GM21360 (cell line): ENCODE results near the gene MPP2.
"Not testable (repeated sequence)": the region's sequence is repeated elsewhere in the genome, so short reads cannot be mapped to it uniquely, and the experiment has no call there.

ENCODE experiments used
- ATAC-seq: cut with Tn5 transposase; IDR thresholded peaks from one replicate; pipeline ENCODE4 v1.9.1; 2021; ENCODE audit warnings: mild to moderate bottlenecking, moderate library complexity; ENCODE audit not compliant: unreplicated experiment

MPP2 gene

DNA sequence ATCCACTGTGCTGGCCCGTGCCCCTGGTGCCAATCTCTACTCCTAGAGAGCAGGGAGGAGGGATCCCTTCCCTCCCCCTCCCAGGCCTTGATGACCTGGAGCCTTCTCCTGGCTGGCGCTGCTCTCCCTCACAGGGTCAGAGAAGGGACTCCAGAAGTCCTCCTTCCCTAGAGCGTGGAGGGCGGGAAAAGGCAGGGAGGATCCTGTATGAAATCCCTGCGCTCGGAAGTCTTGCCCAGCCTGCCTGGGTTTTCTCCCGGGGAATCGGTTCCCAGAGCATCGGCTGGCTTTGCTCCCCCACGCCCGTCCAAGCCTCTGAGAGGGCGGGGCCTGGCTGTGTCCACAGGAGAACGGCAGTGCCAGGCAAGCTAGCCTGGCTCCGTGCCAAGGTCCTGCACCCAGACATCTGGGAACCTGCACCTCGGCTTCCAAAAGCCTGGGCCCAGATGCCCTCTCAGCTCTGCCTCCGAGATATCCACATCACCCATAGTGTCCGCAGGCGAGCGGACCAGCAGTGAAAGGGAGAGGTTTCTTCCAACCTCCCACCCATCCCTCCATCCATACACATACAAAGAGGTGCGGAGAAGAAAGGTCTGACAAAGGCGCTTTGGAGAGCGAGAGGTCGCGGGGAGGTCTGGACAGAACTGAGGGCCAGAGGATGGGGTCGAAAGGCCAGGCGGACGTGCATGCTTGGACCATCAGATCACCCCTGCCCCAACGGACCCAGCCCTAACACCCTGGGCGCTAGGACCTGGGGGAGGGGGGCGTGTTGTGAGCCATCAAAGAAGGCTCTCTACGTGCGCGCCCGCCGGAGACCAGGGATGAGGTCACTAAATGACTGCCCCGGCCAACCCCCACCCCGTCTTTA lies 1.1 kb downstream of the MPP2 start:
- ATAC-seq: no peak

DNA sequence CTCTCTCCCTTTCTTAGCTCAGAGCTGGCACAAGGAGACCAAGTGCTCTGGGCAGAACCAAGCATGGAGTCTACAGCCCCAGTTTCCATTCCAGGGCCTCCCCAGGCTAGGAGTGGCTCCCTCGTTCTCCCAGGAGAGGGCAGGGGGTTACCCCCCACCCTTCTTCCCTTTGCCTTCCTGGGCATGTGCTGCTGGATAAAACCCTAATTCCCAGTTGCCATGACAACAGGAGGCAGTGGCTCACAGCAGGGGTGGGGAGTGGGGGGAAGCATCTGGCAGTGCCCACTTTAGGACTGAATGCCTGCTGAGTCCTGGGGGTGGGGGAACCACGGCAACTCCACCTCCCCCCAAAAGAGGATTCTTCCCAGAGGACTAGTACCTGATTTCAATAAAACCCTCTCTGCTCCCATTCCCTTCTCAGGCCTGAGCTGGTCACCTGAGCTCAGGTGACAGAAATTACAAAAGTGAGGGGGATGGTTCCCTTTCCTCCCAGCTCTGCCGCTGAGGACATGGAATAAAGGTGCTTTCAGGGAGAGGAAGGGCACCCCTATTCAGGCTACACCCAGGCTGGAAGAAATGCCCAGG lies 1.8 kb downstream of the MPP2 start:
- ATAC-seq: no peak

DNA sequence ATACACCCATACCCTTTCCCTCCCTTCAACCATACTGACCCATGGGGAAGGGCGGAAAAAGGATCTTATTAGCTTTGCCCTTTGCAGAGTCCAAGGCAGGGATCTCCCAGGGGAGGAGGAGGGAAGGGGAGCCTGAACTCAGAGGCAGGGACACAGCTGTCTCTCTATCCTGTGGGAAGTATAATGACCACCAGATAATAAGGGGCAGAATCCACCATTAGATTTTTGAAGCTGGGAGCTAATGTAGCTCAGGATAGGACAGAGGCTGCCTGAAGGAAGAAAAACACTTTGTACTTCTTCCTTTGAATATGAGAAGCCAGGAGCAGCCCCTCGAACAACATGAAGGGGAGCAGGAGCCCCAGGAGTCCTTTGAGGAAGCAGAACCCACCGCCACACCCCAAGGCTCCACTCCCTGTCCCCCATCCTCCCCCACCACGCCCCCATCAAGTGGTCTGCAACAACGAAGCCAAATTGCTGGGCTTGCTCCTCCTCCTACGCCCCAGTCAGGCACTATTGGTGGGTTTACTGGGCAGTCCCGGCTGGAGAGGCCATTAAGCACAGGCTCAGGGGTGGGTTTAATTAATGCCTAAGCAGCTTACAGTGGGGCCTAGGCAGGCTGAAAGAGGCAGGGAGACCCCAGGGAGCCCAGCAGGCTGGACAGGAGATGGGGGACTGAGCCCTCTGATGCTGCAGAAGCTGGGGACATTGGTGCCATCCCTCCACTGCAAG lies 5.3 kb downstream of the MPP2 start:
- ATAC-seq: no peak

DNA sequence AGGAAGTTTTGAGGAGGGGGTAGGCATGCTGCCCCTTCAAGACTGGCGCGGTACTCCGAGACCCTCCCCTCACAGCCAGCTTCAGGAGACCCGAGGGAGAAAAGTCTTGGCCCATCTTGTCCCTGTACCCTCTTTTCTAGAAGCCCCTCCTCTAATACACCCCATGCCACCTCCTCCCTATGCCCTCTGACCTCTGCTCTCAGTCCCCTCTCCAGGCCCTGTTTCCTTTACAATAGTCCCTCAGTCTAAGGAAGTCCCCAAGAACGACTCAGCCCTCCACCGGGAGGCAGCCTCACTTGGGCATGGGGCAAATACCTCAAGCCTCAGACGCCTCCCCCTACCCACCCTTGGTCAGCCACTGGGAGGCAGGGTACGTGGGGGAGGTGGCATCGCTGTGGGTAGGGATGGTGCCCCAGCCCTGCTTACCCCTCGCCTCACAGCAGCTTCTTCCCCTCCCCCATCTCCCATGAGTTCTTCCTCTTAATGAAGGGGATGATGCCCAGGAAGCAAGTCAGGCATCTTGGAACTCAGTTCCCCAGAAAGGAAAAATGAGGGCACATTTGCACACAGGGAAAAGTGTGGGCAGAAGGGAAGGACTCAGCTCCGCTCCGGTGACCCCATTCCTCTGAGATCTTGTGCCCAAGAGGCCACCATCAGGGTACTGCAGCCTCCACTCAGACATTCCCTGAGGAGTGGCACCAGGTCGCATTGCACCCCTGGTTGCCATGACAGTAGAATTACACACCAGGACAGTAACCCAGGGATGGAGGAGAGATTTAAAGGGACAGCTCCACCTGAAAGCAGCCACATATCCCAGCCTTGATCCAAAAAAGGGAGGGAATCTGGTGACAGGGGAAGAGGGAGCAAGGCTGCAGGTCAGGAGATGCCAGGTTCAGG lies 6.2 kb downstream of the MPP2 start:
- ATAC-seq: no peak

DNA sequence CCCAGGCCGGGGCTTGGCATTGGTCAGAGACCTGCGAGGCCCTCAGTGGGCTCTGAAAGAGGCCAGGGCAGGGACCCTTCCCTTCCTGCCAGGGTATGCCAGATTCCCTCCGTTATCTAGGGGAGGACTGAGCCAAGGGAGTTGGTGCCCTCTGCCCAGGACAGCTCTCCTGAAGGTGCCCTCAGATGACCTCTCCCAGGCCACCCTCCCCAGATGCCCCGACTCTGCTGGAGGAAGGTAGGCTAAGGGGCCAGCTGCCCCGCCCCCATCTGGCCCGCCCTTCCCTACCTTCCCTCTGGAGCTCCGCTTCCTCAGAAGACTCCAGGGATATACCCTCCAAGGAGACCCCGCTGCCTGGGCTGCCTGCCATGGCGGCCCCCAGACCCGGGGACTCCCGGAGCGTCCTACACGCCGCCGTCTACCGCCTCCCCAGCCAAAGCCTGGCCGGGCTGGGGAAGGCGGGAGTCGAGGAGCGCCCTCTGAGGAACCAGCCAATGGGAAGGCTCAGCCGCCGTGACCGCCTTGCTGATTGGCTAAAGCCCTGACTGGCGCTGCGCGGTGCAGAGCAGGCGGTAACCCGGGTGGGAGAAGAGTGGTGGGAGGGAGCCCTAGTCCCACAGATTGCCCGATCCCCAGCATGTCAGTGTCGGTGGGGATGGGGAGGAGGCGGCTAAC lies 7.0 kb downstream of the MPP2 start:
- no peak for ATAC-seq

DNA sequence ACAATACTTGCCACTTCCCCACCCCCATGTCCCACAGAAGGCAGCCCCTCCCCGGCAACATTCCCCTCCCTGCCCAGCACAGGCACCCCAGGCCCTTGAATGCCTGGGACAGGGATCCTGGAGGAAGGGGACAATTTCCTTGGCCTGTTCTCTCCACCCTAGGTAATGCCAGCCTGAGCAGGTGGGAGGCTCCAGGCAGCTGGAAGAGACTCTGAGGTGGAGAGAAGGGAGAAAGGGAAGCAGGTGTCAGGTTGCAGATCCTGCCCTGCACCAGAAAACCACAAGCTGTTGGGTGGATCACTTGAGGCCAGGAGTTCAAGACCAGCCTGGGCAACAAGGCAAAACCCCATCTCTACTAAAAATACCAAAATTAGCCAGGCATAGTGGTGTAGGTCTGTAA lies 8.9 kb downstream of the MPP2 start:
- no peak for ATAC-seq

DNA sequence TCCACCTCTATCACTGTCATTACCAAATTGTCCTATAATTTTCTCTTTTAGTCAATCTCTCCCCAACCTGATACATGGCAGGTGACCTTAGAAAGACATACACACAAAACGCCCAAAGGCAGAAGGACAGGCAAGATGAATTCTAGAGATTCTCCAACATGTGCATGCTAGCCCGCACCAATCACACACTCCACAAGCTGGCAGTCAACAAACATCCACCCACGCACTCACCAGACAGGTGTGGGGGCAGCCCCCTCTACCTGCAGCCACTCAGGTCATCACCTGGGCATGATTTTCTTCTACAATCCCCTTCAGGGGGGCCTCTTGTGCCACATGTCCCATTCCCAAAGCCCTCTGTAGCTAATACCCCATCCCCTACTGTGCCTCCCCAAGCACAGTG lies 9.5 kb downstream of the MPP2 start:
- ATAC-seq: no peak

DNA sequence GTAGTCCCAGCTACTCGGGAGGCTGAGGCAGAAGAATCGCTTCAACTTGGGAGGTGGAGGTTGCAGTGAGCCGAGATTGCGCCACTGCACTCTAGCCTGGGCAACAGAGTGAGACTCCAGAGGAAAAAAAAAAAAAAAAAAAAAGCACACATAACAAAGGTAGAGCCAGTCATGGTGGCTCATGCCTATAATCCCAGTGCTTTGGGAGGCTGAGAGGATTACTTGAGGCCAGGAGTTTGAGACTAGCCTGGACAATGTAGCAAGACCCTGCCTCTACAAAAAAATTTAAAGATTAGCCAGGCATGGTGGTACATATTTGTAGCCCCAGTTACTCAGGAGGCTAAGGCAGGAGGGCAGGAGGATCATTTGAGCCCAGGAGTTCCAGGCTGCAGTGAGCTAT lies 12.8 kb downstream of the MPP2 start:
- ATAC-seq: not testable (repeated sequence)

DNA sequence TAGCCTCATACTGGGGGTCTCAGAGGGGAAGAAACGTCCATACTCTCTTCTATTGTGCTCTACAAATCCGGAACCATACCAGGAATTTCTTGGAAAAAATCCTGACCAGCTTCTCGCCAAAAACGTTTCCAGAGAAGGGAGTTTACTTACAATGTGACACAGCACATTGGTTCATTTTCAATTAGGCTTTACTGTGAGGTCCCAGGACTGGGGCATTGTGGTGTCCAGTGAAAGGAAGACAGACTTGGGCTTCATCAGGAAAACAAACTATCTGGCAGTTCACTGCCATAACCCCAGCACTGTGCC lies 14.7 kb downstream of the MPP2 start:
- no peak for ATAC-seq

DNA sequence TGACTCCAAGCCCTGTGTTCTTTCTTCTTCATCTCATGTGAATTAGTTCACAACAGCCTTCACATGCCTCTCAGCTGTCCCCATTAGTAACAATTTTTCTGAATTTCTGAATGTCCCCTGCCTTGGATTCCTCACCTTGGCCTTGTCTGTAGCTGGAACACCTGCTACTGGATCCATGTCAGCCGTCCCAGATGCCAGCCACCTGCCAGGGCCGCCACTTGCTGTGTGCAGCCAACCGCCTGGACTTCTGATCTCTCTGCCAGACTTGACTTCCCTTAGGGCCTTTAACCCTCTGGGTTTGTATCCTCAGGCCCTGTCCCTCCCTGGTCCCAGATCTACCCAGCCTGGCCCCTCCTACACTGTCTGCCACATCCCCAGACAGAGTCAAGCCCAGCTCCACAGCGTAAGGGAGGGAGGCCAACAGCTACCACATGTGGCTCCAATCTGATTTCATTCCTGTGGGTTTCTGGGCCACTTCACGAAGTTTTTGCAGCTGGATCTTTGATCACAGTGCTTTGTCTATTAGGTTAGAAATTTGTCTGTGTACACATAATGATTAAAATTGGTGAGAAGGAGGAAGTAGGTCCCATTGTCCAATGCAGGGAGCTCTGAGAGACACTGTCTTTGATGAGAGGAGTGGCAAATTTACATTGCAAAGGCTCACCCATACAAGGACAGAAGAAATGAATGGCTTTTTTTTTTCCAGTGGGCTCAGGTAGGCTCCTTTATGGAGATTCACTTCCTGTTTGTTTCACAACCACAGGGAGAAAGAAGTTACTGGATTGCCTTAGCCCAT lies 15.3 kb downstream of the MPP2 start:
- ATAC-seq: no peak

DNA sequence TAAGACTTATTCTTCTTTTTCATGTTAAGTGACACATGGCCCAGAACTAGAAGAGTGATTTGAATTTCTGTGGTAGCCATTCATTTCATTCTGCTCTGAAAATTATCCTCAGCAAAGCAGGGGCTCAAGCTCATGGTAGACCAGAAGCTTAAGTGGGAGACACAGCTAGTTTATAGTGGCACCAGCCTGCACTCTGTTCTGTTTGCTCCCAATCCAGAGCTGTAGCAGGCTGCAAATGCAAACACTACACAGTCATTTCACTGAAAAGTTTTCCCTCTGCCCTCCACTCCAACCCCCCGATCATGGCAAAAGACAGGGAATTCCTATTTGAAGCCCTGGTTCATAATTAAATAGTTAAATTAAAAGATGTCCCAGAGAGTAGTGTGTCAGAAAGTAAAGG lies 17.1 kb downstream of the MPP2 start:
- no peak for ATAC-seq

DNA sequence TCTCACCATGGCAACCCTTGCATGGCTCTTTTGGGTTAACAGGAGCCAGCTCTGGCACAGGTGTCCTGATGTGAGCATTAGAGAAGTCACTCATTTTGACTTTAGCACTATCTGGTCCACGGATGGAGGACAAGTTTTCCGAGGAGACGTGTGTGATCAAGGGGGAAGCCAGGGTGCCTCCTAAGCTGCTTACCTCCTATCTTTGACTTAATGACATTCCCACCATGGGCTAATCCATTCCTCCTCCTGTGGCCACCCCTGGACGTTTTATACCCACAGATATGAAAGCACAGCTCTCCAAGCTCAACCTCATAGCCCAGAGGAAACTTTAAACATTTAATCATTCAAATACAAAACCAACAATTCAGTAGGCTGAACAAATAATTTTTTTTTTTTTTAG lies 18.8 kb downstream of the MPP2 start:
- no peak for ATAC-seq

DNA sequence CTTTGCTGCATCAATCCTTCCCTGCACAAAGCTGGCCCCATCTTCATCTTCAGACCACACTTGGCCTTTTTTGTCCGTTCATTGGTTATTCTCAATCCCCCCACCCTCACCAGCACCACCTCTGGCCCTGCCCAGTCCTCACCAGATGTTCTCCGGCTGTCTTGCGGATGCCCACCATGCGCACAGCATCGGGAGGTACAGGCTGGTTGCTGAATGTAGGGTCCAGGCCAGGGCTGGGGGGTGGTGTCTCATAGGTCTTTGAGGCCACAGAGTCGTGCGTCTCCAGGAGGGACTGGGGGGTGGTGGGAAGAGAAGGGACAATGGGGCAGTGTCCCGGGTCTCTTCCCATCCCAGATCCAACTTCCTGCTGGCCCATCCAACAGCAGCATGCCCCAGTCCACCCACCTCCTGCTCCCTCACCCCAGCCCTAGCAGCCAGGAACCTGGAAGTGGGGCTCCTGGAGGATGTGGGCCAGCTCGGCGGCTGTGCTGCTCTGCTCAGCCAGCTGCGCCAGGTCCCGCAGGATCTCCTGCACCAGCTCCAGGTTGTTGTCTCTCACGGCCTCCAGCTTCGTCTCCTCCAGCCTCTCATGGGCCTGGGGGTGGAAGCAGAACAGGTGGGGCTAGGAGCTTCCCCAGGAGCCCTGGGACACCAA lies 24.4 kb downstream of the MPP2 start:
- no peak for ATAC-seq

DNA sequence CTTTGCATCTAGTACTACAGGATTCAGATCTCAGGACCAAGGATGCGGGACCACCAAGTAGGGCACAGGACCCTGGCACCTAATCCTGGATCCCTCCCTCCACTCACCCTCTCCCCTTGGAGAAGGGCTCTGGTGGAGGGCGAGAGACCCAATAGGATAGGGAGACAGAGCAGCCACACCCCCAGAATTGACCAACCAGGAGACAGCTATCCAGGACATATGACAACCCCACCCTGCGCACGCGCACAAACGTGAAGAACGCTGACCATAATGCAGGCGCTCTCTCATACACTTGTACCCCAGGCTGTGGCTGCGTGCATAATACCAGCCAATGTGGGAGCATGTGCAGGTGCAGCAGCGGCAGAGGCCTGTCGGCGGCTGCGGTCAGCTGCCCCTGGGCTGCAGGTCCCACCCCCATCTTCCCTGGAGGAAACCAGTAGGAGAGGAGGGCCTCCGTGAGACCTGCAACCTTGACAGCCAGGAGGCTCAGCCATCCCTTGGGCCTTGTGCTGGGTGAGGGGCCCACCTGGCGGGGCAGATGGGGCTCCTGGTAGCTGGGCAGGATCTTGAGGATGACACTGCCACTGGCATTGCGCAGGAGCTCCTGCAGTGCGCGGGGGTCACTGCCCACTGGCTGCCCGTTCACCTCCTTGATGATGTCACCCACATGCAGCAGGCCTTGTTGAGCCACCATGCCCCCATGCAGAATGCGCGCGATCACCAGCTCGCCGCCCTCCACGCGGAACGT lies 25.4 kb downstream of the MPP2 start:
- ATAC-seq: no peak

DNA sequence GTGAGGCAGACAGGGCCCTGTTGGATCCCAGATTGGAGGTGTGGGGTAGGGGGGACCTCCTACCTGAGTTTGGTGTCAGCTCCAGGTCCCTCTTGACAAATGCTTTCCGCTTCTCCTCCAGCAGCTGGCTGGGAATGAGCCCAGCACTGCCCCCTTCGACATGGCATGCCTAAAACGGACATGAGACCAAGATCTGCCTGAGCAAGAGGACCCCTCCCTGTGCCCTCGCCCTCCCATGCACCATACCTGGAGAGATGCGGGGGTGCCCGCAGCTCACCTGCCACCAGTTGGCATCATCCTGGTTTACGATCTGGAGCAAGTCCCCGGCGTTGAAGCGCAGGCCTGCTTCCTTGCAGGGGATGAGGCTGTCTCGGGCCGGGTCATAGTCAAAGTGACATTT lies 26.2 kb downstream of the MPP2 start:
- no peak for ATAC-seq

DNA sequence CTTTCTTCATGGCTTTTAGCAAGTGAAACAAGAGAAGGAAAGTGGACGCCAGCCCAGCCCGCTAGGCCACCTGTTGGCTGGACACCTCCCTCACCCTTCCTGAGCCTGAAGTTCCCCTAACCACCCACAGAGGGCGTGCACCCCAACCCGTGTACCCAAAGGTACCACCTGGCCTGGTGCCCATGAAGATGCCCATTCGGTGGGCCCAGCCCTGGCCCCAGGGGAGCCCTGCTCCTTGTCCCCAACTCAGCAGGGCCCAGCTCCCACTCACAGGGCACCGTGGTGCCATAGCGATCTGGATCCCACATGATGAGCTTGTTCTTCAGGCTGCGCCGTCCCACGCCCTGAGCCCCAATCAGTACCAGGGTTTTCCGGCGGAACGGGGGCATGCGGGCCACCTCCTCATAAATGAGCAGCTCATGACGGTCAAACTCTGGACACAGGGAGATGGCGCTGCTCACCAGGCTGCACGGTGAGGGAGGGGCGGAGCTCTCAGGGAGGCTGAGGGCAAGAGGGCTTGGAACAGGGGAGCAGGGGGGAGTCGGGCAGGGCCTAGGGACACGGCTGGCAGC lies 26.8 kb downstream of the MPP2 start:
- no peak for ATAC-seq

DNA sequence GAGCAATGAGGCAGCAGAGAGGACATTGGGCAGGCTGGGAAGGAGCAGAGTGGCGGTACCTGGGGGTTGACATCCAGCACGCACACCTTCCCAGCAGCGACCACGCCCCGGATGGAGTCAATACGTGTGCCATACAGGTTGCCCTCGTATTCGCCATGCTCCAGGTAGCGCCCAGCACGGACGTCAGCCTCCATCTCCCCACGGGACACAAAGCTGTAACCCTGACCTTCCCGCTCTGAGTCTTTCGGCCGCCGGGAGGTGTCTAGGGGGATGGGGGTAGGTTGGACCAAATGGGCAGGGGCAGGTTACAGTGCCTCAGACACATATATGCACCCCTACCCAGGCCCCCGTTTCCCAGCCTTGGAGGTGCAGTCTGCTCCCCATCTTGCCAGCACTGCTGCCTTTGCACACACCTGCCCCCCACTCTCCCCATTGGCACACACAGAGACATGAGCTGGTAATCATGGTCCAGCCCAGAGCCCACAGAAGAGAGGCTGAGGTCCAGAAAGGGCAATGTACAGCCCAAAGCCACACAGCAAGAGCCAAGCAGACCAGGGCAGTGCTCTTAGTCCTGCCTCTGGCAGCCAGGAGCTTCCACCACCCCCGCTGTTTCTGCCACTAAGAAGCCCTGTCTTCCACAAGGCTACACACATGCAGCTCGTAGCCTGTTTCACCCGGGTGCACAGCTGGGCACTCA lies 27.5 kb downstream of the MPP2 start:
- no peak for ATAC-seq
